GM23338 (cell line): ENCODE results near the gene TPK1. TPM values are rescaled to one million over a fixed set of nuclear protein-coding genes. Genes with fewer than 3 reads are reported as not detected.

Experiments
- ATAC-seq: fragments of 200-7000 bp; cut with Tn5 transposase; 3 replicates; pipeline ENCODE4 v1.9.1; 2020
- DNase-seq: peaks from one replicate; pipeline ENCODE4 v3.0.0-alpha.2; 2015; ENCODE audit warnings: low spot score
- H2AFZ ChIP-seq: fragments of 200-600 bp; sonication (generic); 2 replicates; pipeline ENCODE4 v1.8.0; 2016; ENCODE audit warnings: antibody characterized with exemption, mild to moderate bottlenecking, moderate library complexity
- H3F3A ChIP-seq: fragments of 200-600 bp; sonication (generic); replicated peaks from 2 replicates; pipeline ENCODE4 v1.8.0; 2017; ENCODE audit warnings: antibody characterized with exemption, mixed run types, low read depth
- H3K27ac ChIP-seq: fragments of 200-600 bp; sonication (generic); 2 replicates; pipeline ENCODE4 v1.6.1; 2016; ENCODE audit warnings: low read depth
- H3K27me3 ChIP-seq: fragments of 200-600 bp; sonication (generic); 2 replicates; pipeline ENCODE4 v1.8.0; 2016; ENCODE audit warnings: mild to moderate bottlenecking, mixed run types, moderate library complexity; ENCODE audit not compliant: insufficient read depth
- H3K36me3 ChIP-seq: fragments of 200-600 bp; sonication (generic); 2 replicates; pipeline ENCODE4 v1.8.0; 2016; ENCODE audit warnings: mild to moderate bottlenecking; ENCODE audit not compliant: insufficient read depth
- H3K4me1 ChIP-seq: fragments of 200-600 bp; sonication (generic); 2 replicates; pipeline ENCODE4 v1.8.0; 2016; ENCODE audit warnings: mild to moderate bottlenecking, moderate library complexity; ENCODE audit not compliant: insufficient read depth
- H3K4me2 ChIP-seq: fragments of 200-600 bp; sonication (generic); 2 replicates; pipeline ENCODE4 v1.7.1; 2017; ENCODE audit warnings: mixed run types
- H3K4me3 ChIP-seq: fragments of 200-600 bp; sonication (generic); 2 replicates; pipeline ENCODE4 v1.6.1; 2016; ENCODE audit warnings: mixed run types
- H3K79me2 ChIP-seq: fragments of 200-600 bp; sonication (generic); replicated peaks from 2 replicates; pipeline ENCODE4 v1.8.0; 2017; ENCODE audit warnings: mild to moderate bottlenecking; ENCODE audit not compliant: insufficient read depth
- H3K9me2 ChIP-seq: fragments of 200-600 bp; sonication (generic); 2 replicates; pipeline ENCODE4 v1.8.0; 2017; ENCODE audit not compliant: insufficient read depth
- H4K20me1 ChIP-seq: fragments of 200-600 bp; sonication (generic); replicated peaks from 2 replicates; pipeline ENCODE4 v1.8.0; 2017; ENCODE audit warnings: mild to moderate bottlenecking; ENCODE audit not compliant: insufficient read depth
- H3K27ac Mint-ChIP-seq: 2 replicates; pipeline ENCODE4 v1.8.0; 2020; ENCODE audit warnings: inconsistent platforms, mild to moderate bottlenecking, moderate library complexity, mixed read lengths
- H3K27me3 Mint-ChIP-seq: 3 replicates; pipeline ENCODE4 v1.8.0; 2022; ENCODE audit warnings: low read depth, mild to moderate bottlenecking, moderate library complexity, mixed read lengths, inconsistent platforms; ENCODE audit not compliant: insufficient read depth, poor library complexity
- H3K36me3 Mint-ChIP-seq: 3 replicates; pipeline ENCODE4 v1.8.0; 2021; ENCODE audit warnings: low read depth, mild to moderate bottlenecking, inconsistent platforms, moderate library complexity, mixed read lengths
- H3K4me1 Mint-ChIP-seq: 3 replicates; pipeline ENCODE4 v1.8.0; 2020; ENCODE audit warnings: mild to moderate bottlenecking, inconsistent platforms, mixed read lengths
- H3K4me3 Mint-ChIP-seq: 3 replicates; pipeline ENCODE4 v1.8.0; 2021; ENCODE audit warnings: moderate library complexity, mild to moderate bottlenecking, inconsistent platforms, mixed read lengths
- H3K9me3 Mint-ChIP-seq: 3 replicates; pipeline ENCODE4 v1.8.0; 2020; ENCODE audit warnings: moderate library complexity, mild to moderate bottlenecking, inconsistent platforms, mixed read lengths
- CREB1 ChIP-seq: fragments of 250-450 bp; sonication (Bioruptor Pico); IDR thresholded peaks from 2 replicates; pipeline ENCODE4 v1.5.0; 2020; ENCODE audit warnings: low read depth, mild to moderate bottlenecking, moderate library complexity
- EZH2phosphoT487 ChIP-seq: fragments of 200-600 bp; sonication (generic); IDR thresholded peaks from one replicate; pipeline ENCODE4 v1.8.1; 2018; ENCODE audit warnings: antibody characterized with exemption; ENCODE audit not compliant: unreplicated experiment
- JUNB ChIP-seq: IDR thresholded peaks from one replicate; pipeline ENCODE4 v1.6.1; 2016; ENCODE audit warnings: antibody characterized with exemption; ENCODE audit not compliant: unreplicated experiment
- NANOG ChIP-seq: IDR thresholded peaks from 2 replicates; pipeline ENCODE4 v1.6.1; 2016; ENCODE audit warnings: antibody characterized with exemption, borderline replicate concordance
- POLR2AphosphoS5 ChIP-seq: IDR thresholded peaks from 2 replicates; pipeline ENCODE4 v1.6.1; 2016; ENCODE audit warnings: antibody characterized with exemption, low read depth
- STAT1 ChIP-seq: IDR thresholded peaks from one replicate; pipeline ENCODE4 v1.6.1; 2016; ENCODE audit warnings: antibody characterized with exemption; ENCODE audit not compliant: unreplicated experiment
- ZNF114 ChIP-seq: fragments of 250-450 bp; sonication (Bioruptor Pico); IDR thresholded peaks from 2 replicates; pipeline ENCODE4 v1.5.0; 2020; ENCODE audit warnings: mild to moderate bottlenecking, moderate library complexity
- polyA plus RNA-seq: library from polyadenylated mRNA; unstranded; fragments of >200 nt; fragmentation: Nextera tagmentation; extraction: Ambion mirVana; gene quantifications from 2 replicates; pipeline ENCODE4 v1.2.1, GENCODE V29; 2016
- total RNA-seq: library from RNA; depleted of rRNA; stranded (reverse); fragments of >200 nt; shearing (Covaris generic); gene quantifications from 2 replicates; pipeline ENCODE4 v1.2.3, GENCODE V29; 2014
- TF ChIP-seq, protein P1 (sequence below), 2 experiments: fragments of 200-600 bp in 1 of 2; sonication (generic) in 1 of 2; conservative IDR thresholded peaks; 2 replicates each; pipeline versions ENCODE4 v1.5.1 to v1.6.1; 2016 to 2017; ENCODE audit warnings: antibody characterized with exemption in 2 of 2, low read depth in 2 of 2, mild to moderate bottlenecking in 2 of 2, moderate library complexity in 1 of 2
- TF ChIP-seq, protein P2 (sequence below): IDR thresholded peaks from one replicate; pipeline ENCODE4 v1.6.1; 2018; ENCODE audit warnings: antibody characterized with exemption; ENCODE audit not compliant: unreplicated experiment
- TF ChIP-seq, protein P3 (sequence below): IDR thresholded peaks from 2 replicates; pipeline ENCODE4 v1.6.1; 2016; ENCODE audit warnings: antibody characterized with exemption
- TF ChIP-seq, protein P4 (sequence below): fragments of 250-450 bp; sonication (Bioruptor Pico); IDR thresholded peaks from 2 replicates; pipeline ENCODE4 v1.5.0; 2020; ENCODE audit warnings: mild to moderate bottlenecking, moderate library complexity

Gene TPK1
- total and polyA plus RNA-seq, 2 experiments from 2014 or later: 2.6 to 2.9 TPM

DNA sequence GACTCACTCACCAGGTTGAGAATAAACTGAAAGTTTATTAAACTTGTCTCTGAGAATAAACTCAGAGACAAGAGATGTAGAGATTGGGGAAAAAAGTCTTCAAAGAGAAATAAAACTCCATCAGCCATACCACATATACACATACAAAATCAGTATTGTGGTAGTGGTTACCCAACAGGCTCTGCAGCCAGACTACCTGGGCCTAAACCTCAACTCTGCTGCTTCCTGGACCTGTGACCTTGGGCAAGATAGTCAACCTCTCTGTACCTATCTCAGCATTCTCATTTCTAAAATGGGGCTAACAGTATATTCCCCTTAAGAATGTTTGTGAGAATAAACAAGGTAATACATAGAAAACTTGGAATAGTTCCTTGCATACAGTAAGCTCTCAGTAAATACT lies 15.3 kb downstream of the TPK1 start:
- Mint-ChIP-seq H3K4me1 (peaks cover 5% of the 10 kb centered on the region), H3K9me3 (no peaks in the 10 kb centered on the region), H3K36me3 (no peaks in the 10 kb centered on the region), H3K27ac (no peak overlapping the region), H3K4me3 (no peak overlapping the region), H3K27me3 (peaks cover 2% of the 10 kb centered on the region)
- Histone ChIP-seq H3K27me3 (no peaks in the 10 kb centered on the region), H3K79me2 (no peaks in the 10 kb centered on the region), H3K4me3 (no peak overlapping the region), H3K27ac (no peak overlapping the region), H4K20me1 (no peaks in the 10 kb centered on the region), H2AFZ (no peak overlapping the region), H3K36me3 (no peaks in the 10 kb centered on the region), H3K4me2 (no peak overlapping the region), H3K4me1 (no peaks in the 10 kb centered on the region), H3K9me2 (peaks cover 3% of the 10 kb centered on the region; the same call in 1 of the 2 replicates), H3F3A (no peaks in the 10 kb centered on the region)
- no peak for DNase-seq
- TF ChIP-seq, protein P1, sequence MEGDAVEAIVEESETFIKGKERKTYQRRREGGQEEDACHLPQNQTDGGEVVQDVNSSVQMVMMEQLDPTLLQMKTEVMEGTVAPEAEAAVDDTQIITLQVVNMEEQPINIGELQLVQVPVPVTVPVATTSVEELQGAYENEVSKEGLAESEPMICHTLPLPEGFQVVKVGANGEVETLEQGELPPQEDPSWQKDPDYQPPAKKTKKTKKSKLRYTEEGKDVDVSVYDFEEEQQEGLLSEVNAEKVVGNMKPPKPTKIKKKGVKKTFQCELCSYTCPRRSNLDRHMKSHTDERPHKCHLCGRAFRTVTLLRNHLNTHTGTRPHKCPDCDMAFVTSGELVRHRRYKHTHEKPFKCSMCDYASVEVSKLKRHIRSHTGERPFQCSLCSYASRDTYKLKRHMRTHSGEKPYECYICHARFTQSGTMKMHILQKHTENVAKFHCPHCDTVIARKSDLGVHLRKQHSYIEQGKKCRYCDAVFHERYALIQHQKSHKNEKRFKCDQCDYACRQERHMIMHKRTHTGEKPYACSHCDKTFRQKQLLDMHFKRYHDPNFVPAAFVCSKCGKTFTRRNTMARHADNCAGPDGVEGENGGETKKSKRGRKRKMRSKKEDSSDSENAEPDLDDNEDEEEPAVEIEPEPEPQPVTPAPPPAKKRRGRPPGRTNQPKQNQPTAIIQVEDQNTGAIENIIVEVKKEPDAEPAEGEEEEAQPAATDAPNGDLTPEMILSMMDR (conservative IDR thresholded peaks at IDR 0.05; ENCODE audit: low read depth in 2 of 2): no peak
- TF ChIP-seq, protein P2, sequence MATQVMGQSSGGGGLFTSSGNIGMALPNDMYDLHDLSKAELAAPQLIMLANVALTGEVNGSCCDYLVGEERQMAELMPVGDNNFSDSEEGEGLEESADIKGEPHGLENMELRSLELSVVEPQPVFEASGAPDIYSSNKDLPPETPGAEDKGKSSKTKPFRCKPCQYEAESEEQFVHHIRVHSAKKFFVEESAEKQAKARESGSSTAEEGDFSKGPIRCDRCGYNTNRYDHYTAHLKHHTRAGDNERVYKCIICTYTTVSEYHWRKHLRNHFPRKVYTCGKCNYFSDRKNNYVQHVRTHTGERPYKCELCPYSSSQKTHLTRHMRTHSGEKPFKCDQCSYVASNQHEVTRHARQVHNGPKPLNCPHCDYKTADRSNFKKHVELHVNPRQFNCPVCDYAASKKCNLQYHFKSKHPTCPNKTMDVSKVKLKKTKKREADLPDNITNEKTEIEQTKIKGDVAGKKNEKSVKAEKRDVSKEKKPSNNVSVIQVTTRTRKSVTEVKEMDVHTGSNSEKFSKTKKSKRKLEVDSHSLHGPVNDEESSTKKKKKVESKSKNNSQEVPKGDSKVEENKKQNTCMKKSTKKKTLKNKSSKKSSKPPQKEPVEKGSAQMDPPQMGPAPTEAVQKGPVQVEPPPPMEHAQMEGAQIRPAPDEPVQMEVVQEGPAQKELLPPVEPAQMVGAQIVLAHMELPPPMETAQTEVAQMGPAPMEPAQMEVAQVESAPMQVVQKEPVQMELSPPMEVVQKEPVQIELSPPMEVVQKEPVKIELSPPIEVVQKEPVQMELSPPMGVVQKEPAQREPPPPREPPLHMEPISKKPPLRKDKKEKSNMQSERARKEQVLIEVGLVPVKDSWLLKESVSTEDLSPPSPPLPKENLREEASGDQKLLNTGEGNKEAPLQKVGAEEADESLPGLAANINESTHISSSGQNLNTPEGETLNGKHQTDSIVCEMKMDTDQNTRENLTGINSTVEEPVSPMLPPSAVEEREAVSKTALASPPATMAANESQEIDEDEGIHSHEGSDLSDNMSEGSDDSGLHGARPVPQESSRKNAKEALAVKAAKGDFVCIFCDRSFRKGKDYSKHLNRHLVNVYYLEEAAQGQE: no peak
- TF ChIP-seq POLR2AphosphoS5 (no peak), CREB1 (no peak), NANOG (no peak), STAT1 (no peak), JUNB (no peak), EZH2phosphoT487 (no peak), ZNF114 (CRISPR knock-in tag) (no peak)
- TF ChIP-seq, protein P3, sequence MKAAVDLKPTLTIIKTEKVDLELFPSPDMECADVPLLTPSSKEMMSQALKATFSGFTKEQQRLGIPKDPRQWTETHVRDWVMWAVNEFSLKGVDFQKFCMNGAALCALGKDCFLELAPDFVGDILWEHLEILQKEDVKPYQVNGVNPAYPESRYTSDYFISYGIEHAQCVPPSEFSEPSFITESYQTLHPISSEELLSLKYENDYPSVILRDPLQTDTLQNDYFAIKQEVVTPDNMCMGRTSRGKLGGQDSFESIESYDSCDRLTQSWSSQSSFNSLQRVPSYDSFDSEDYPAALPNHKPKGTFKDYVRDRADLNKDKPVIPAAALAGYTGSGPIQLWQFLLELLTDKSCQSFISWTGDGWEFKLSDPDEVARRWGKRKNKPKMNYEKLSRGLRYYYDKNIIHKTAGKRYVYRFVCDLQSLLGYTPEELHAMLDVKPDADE: no peak
- TF ChIP-seq, protein P4, sequence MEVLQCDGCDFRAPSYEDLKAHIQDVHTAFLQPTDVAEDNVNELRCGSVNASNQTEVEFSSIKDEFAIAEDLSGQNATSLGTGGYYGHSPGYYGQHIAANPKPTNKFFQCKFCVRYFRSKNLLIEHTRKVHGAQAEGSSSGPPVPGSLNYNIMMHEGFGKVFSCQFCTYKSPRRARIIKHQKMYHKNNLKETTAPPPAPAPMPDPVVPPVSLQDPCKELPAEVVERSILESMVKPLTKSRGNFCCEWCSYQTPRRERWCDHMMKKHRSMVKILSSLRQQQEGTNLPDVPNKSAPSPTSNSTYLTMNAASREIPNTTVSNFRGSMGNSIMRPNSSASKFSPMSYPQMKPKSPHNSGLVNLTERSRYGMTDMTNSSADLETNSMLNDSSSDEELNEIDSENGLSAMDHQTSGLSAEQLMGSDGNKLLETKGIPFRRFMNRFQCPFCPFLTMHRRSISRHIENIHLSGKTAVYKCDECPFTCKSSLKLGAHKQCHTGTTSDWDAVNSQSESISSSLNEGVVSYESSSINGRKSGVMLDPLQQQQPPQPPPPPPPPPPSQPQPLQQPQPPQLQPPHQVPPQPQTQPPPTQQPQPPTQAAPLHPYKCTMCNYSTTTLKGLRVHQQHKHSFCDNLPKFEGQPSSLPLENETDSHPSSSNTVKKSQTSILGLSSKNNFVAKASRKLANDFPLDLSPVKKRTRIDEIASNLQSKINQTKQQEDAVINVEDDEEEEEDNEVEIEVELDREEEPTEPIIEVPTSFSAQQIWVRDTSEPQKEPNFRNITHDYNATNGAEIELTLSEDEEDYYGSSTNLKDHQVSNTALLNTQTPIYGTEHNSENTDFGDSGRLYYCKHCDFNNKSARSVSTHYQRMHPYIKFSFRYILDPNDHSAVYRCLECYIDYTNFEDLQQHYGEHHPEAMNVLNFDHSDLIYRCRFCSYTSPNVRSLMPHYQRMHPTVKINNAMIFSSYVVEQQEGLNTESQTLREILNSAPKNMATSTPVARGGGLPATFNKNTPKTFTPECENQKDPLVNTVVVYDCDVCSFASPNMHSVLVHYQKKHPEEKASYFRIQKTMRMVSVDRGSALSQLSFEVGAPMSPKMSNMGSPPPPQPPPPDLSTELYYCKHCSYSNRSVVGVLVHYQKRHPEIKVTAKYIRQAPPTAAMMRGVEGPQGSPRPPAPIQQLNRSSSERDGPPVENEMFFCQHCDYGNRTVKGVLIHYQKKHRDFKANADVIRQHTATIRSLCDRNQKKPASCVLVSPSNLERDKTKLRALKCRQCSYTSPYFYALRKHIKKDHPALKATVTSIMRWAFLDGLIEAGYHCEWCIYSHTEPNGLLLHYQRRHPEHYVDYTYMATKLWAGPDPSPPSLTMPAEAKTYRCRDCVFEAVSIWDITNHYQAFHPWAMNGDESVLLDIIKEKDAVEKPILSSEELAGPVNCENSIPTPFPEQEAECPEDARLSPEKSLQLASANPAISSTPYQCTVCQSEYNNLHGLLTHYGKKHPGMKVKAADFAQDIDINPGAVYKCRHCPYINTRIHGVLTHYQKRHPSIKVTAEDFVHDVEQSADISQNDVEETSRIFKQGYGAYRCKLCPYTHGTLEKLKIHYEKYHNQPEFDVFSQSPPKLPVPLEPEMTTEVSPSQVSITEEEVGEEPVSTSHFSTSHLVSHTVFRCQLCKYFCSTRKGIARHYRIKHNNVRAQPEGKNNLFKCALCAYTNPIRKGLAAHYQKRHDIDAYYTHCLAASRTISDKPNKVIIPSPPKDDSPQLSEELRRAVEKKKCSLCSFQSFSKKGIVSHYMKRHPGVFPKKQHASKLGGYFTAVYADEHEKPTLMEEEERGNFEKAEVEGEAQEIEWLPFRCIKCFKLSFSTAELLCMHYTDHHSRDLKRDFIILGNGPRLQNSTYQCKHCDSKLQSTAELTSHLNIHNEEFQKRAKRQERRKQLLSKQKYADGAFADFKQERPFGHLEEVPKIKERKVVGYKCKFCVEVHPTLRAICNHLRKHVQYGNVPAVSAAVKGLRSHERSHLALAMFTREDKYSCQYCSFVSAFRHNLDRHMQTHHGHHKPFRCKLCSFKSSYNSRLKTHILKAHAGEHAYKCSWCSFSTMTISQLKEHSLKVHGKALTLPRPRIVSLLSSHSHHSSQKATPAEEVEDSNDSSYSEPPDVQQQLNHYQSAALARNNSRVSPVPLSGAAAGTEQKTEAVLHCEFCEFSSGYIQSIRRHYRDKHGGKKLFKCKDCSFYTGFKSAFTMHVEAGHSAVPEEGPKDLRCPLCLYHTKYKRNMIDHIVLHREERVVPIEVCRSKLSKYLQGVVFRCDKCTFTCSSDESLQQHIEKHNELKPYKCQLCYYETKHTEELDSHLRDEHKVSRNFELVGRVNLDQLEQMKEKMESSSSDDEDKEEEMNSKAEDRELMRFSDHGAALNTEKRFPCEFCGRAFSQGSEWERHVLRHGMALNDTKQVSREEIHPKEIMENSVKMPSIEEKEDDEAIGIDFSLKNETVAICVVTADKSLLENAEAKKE: no peak
- ATAC-seq: no peak
